Embryonic facial prominence (tissue), 1 donor: ENCODE measurements around the gene TUBAL3.
"Not testable (repeated sequence)": the region's sequence is repeated elsewhere in the genome, so short reads cannot be mapped to it uniquely, and the experiment has no call there.

ENCODE experiments used
- DNase-seq: peaks from one replicate; pipeline ENCODE4 v3.0.0-alpha.2; 2016; ENCODE audit errors: extremely low spot score

TUBAL3 gene

GRCh38 chr10:5379202-5379601 is 25.4 kb downstream of the TUBAL3 start:
- not testable (repeated sequence) for DNase-seq

GRCh38 chr10:5376450-5376849 is 28.2 kb downstream of the TUBAL3 start:
- DNase-seq, result no peak

- DNase-seq, result no peak
These were observed 30.6 kb downstream of the TUBAL3 start for GRCh38 chr10:5373891-5374611.

- no peak for DNase-seq
These were observed 31.3 kb downstream of the TUBAL3 start for GRCh38 chr10:5373307-5373706.

DNA sequence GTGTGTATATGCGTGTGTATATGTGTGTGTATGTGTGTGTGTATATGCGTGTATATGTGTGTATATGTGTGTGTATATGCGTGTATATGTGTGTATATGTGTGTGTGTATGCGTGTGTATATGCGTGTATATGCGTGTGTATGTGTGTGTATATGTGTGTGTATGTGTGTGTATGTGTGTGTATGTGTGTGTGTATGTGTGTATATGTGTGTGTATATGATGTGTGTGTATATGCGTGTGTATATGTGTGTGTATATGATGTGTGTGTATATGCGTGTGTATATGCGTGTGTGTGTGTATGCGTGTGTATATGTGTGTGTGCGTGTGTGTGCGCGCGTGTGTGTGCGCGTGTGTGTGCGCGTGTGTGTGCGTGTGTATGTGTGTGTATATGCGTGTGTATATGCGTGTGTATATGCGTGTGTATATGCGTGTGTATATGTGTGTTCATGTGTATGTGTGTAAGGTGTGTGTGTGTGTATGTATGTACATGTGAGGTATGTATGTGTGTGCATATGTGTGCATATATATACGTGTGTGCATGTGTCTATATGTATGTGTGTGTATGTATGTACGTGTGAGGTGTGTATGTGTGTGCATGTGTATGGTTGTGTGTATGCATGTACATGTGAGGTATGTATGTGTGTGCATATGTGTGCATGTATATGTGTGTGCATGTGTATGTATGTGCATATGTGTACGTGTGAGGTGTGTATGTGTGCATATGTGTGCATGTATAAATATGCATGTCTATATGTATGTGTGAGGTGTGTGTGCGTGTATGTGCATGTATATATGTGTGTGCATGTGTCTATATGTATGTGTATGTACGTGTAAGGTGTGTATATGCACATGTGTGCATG is 33.9 kb downstream of the TUBAL3 start:
- DNase-seq, result no peak

DNA sequence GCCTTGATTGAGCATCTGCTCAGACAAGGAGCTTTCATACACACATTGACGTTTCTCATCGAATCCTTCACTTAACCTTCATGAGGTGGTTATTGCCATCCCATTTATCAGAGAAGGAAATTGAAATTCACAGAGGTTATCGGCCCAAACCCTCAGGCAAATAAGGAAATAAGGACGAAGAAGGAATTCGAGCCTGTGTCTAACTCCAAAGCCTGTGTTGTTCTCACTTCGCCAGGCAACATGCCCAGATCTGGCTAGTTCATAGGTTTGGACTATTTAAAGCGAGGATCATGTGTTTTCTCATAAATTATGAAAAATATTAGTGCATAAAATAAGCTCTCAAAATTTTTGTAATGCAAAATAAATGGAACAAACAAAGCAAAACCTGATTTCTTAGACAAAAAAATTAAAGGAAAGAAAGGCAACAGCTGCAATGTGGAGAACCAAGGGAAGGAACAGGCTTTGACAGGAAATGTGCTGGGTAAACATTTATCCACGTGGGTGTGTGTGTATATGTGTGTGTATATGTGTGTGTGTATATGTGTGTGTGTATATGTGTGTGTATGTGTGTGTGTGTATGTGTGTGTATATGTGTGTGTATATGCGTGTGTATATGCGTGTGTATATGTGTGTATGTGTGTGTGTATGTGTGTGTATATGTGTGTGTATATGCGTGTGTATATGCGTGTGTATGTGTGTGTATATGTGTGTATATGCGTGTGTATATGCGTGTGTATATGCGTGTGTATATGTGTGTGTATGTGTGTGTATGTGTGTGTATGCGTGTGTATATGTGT is 35.1 kb downstream of the TUBAL3 start:
- DNase-seq, result no peak

- no peak for DNase-seq
These were observed 38.7 kb downstream of the TUBAL3 start for GRCh38 chr10:5365928-5366327.

GRCh38 chr10:5364890-5365338 is 39.7 kb downstream of the TUBAL3 start, which contains the start of gene UCN3:
Gene UCN3 (plus strand): TSS chr10:5364966. CDS start chr10:5373721, 8,755 bp downstream.
- DNase-seq, result no peak

DNA sequence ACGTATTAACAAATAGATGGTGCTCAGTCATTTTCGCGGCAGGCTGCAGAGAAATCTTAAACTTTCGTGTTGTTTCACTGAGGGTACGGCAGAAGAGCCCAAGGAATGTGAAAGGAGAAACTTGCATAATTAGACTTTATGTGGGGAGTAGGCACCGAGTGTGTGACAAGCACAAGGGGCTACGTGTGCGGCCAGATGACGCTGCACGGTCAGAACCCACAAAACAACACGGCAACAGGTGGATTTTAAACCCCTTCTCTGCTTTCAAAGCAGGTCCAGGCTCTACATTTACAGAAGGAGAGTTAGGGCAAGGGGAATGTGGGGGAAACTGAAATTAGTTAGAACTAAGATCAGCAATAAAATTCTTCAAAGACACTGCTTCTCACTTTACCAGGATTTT is 40.3 kb downstream of the TUBAL3 start:
- DNase-seq, result no peak

DNA sequence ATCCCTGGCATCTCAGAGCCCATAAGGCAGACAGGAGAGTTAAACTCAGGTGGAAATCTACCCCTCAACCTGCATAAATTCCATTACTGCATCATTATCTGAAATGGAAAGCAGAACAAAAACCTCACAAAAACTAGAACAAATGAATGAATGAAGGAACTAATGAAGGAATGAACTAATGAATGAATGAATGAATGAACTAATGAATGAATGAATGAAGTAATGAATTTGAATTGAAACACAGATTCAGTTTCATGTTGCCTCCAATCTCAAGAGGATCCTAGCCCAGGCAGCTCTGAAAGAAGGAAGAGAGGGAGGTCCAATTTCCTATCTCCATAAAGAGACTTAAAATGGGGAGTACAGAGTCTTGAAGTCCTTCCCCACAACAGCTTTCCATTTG is 41.8 kb downstream of the TUBAL3 start:
- DNase-seq, result no peak

GRCh38 chr10:5361966-5362365 is 42.7 kb downstream of the TUBAL3 start:
- DNase-seq, result no peak

- DNase-seq, result no peak
These were observed 44.2 kb downstream of the TUBAL3 start for GRCh38 chr10:5360318-5360915.

DNA sequence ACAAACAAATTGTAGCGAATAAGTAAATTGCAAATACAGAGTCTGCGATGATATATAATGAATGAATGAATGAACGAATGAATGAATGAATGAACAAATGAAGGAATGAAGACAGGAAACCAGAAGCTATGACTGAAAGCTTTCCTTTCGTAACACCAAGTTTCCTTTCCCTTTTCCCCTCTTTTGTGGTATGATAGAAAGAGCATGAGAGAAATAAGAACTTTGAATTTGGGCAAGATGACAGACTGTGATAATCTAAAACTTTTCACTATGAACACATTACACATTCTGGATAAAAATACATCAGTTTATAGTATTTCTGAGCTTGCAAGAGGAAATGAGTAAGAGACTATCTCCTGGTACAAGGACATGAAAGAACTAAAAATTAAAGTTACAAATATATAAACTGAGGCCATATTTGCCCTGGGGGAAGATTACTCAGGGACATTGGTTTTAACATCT is 48.3 kb downstream of the TUBAL3 start:
- DNase-seq, result no peak

- no peak for DNase-seq
These were observed 48.9 kb downstream of the TUBAL3 start for GRCh38 chr10:5355594-5356301.

DNA sequence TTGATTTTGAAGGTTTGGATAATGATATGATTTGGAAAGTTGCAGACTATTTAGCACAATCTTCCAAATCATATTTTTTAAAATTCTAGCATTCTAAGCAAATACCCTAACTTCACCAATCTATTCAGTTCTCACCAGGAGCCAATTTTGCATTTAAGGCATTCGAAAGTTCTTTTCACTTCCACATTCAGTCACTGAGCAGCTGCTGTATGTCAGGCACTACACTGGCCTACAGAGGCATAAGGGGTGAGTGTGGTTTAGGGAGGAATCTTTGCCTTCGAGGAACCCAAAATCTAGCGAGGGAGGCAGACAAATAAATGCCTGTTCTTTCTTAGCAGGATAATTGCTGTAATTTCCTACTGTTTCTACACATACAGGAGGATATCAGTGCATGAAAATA is 50.6 kb downstream of the TUBAL3 start:
- no peak for DNase-seq

GRCh38 chr10:5349362-5349761 is 55.3 kb downstream of the TUBAL3 start:
- DNase-seq, result no peak

DNA sequence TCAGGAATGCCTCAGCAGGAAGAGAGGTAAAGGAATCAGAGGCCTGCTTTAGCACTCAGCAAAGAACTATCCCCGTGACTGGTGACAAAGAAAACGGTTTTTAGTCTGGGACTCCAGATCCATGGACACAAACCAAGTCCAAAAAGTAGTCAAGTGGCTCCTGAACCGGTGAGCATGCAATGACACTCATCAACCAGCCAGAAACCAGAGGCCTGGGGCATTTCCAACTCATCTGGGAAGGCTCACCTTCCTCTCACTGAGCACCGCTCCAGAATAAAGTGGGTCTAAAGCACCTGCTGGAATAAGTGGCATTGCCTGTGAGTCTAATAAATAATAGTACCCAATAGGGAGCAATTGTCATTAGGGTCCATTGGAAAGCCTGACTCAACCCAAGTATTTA is 57.7 kb downstream of the TUBAL3 start:
- DNase-seq, result no peak

DNA sequence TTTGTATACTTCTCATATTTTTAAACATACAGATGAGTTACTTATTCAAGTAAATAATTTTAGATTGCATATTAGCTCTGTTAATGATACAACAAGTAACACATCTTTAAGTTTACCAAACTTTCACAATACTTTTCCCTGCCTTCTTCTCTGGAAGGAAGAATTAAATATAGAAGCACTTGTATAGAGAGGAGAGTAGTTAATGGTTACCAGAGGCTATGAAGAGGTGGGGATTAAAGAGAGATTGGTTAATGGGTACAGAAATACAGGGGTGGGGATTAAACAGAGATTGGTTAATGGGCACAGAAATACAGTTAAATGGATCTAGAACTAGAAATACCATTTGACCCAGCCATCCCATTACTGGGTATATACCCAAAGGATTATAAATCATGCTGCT is 59.9 kb downstream of the TUBAL3 start:
- DNase-seq, result no peak

DNA sequence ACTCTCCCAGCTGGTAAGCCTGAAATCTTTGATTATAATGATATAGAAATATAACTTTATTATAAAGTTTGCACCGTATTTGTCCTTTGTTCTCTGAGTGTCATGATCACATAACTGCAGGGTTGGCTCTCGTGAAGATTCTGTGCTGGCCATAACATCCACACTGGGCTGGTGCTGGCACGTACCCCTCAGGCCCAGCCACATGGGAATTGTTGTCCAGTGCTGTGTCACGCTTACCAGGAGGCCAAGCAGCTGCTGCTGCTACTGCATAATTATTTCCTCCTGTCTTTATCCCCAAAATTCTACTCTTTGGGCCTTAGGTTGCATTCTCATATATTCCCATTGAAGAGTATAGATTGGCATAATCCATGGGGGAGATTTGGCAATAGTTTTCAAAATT is 60.6 kb downstream of the TUBAL3 start:
- no peak for DNase-seq

- DNase-seq, result no peak
These were observed 61.1 kb downstream of the TUBAL3 start for GRCh38 chr10:5343561-5343960.
